Measurements from ENCODE around the gene RGS11.

The RGS11 gene

GRCh38 chr16:275786-276232 is at the start of gene RGS11:
Gene RGS11, minus strand, starts transcription at chr16:275944. Its CDS starts 33 bp downstream, at chr16:275911.
- no peak for DNase-seq

DNA sequence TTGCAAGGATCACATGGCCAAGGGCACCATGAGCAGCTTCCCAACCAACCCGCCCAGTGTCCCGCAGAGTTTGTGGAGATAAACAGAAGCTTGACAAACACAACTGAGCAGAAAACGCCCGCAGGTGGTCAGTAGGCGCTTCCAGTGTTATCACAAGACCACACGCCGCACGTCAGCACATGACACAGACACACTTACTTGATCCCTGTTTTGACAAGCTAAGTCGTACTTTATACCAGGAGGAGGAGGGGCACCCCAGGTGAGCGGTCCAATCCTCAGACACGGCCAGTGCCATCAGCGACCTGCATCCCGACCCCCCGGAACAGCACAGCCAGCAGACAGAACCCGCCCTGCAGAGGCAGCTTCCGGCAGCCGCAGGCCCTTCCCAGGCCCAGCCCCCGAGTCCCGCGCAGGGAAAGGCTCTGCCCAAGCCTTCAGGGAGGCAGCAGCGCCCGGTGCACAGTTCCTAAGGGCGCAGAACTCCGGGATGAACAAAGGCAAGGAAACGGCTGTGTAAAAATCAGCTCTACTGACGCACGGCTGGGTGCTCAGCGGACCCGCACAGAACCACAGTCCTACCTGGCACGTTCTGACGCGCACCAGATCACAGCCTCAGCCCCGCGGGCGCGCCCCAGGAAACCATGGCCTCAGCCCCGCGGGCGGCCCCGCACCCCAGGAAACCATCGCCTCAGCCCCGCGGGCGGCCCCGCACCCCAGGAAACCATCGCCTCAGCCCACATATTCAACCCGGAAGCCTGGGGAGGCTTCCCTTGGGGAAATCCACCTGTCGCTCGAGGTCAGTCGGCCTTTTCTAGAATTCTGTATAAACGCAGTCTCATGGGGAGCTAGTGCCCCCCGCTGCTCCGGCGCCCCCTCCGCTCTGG is 48.9 kb upstream of the RGS11 start:
- DNase-seq: no peak

DNA sequence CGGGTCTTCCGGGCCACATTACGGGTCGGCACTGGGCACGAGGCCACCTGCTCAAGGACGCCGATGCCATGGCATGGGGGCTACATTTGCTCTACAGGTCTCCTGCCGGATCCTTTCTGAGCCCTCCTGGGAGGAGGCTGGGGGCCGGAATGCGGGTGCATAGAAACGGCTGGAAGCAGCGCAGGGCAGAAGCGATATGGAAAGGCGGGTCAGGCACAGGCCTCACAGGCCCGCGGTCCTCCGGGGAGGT is 48.4 kb upstream of the RGS11 start:
- no peak for DNase-seq

GRCh38 chr16:322476-323143 is 46.9 kb upstream of the RGS11 start:
- no peak for DNase-seq

DNA sequence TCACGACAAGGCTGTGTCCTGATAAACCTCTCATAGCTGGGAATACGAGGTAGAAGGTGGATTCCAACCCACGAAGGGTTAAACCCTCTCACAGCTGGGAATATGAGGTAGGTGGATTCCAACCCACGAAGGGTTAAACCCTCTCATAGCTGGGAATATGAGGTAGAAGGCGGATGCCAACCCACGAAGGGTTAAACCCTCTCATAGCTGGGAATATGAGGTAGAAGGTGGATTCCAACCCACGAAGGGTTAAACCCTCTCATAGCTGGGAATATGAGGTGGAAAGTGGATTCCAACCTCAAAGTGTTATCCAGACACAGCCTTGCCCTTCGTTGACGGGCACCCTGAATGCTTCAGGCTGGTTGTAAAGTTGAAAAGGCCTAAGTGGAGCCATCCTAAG is 45.8 kb upstream of the RGS11 start:
- no peak for DNase-seq

DNA sequence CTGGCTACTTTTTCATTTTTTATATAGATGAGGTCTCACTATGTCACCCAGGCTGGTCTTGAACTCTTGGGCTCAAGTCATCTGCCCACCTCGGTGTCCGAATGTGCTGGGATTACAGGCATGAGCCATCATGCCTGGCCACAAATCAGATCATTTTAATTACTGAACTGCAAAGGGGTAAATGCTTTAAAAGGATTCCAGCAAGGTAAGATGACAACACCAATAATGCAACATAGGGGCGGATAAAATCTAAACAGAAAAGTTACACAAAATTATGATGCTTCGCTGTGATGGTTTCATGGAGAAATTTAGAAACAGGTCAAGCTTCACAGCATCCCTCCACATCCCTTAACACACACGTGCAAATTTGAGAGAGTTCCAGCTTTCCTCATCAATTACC is 44.5 kb upstream of the RGS11 start:
- no peak for DNase-seq

GRCh38 chr16:318628-319027 is 42.9 kb upstream of the RGS11 start:
- no peak for DNase-seq

DNA sequence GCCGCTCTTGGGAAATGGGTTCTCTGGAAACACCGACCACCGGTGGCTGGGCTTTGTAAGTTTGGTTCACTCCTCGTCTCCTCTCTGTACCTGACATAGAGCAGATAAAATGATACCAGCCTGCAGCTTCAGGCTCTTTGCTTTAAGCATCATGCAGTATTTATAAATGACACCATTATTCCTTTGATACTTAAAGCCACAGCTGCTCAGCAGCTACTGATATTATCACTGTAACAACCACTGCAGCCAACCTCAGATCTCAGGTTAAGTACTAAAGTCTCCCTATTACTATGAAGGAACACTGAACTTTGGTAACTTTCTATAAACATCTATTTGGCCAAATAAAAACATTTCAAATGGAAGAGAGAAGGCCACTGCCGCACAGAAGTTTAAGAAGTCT is 41.8 kb upstream of the RGS11 start:
- no peak for DNase-seq

DNA sequence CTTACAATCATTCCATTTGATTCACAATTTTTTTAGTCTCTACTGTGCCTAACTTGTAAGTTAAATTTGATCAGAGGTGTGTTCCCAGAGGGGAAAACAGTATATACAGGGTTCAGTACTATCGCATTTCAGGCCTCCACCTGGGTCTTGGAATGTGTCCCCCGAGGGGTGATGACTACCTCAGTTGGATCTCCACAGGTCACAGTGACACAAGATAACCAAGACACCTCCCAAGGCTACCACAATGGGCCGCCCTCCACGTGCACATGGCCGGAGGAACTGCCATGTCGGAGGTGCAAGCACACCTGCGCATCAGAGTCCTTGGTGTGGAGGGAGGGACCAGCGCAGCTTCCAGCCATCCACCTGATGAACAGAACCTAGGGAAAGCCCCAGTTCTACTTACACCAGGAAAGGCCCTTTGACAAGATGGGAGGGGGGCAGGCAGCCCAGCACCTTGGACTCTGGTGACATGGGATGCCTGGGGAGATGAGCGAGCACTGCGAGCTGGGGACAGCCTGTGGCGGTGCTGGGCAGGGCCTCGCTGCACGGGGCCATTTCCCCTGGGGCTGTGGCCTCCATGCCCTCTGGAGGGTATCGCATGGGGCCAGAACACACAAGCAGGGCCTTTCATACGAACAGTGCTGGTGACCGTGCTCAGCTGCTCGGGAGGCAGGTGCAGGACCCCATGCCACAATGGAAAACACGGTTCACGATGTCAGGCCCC is 41.2 kb upstream of the RGS11 start:
- no peak for DNase-seq

DNA sequence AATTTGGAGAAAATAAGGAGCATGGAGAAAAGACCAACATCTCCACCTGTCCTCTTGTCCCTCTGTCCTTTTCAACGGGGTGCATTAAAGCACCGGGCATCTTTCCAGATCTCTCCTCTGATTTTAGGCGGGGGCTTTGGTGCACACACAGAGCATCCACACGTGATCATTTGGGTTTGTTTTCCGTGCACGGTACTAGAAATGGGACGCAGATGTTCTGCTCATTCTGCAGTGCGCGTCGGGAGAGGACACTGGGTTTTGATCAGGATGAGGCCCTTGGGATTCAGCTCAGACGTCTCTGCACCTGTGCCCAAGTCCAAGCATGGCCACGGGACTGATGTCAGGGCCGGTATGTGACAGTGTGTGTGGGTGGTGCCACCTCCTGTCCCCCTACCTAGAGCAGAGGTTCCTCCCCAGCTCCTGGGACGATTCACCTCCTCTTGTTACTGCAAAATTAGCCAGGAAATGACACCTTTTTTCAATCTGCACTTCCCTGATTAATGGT is 39.1 kb upstream of the RGS11 start:
- peak; percentile 28 for DNase-seq

DNA sequence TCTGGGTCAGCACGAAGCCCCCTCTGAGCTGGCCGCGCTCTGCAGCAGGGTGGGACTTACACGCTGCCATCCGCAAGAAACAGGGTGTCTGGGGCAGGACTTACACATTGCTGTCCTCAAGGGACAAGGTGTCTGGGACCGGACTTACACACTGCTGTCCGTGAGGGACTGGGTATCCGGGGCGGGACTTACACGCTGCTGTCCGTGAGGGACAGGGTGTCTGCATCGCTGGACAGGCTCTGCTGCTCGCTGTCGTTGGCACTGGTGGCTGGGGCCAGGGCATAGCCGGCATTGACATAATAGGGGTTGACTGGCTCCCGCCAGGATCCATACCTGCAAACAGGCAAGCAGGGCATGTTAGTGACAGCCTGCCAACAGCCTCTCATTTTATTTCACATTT is 38.6 kb upstream of the RGS11 start:
- DNase-seq: no peak

- DNase-seq: no peak
Observed at GRCh38 chr16:311725-312124, 36.0 kb upstream of the RGS11 start.

GRCh38 chr16:309476-309875 is 33.7 kb upstream of the RGS11 start:
- no peak for DNase-seq

DNA sequence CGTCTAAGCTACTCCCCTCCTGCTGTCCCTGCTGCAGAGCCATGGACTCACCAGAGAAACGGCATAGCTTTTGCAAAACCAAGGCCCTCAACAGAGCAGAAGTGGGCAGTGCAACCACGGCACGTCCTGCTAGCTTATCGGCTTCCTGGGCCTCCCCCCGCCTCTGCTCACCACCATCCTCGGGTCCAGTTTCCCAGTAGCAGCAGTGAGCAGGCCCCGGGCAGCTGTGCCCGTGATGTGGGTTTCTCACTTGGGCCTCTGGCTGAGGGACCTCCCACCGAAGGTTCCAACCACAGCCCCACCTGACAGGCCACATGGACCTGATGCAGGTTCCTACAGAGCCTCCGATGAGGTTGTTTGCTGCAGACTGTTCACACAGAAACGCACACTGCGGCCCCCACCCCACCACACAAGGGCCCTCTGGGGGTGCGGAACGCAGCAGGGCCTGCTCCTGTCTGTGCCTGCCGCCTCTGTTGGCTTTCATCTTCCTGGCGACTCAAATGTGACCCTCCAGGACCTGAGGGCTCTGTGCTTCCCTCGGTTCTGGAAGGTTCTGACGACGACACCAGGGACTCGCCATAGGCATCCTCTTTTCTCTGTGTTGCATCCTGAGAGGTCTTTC is 32.1 kb upstream of the RGS11 start:
- DNase-seq: no peak

GRCh38 chr16:306911-307370 is 31.2 kb upstream of the RGS11 start:
- no peak for DNase-seq

DNA sequence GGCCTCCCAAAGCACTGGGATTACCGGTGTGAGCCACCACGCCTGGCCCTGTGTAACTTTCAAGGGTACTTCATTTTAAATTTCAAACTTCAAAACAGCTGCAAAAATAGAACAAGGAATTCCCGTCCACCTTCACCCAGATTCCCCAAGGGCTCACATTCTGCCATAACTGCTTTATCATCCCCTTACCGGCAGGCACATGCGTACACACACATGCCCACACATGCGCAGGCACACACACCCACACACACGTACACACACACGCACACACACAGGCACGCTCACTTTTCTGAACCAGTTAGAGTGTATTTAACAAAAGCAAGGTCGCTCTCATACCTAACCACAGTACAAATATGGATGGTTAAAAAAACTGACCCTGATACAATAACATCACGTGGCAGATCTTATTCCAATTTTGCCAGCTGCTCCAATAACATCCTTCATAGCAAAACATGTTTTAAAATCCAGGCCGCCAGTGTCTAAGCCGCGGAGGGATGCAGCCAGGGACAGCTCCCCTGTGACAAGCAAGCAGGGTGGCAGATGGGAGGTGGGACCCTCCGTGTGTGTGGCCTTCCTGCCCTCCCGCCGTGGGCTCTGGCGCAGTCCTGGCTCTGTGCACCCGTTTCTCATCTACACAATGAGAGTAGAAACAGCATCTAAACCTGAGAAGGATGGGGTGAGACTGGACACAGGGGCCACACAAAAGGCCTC is 30.3 kb upstream of the RGS11 start:
- DNase-seq: peak; percentile 74

DNA sequence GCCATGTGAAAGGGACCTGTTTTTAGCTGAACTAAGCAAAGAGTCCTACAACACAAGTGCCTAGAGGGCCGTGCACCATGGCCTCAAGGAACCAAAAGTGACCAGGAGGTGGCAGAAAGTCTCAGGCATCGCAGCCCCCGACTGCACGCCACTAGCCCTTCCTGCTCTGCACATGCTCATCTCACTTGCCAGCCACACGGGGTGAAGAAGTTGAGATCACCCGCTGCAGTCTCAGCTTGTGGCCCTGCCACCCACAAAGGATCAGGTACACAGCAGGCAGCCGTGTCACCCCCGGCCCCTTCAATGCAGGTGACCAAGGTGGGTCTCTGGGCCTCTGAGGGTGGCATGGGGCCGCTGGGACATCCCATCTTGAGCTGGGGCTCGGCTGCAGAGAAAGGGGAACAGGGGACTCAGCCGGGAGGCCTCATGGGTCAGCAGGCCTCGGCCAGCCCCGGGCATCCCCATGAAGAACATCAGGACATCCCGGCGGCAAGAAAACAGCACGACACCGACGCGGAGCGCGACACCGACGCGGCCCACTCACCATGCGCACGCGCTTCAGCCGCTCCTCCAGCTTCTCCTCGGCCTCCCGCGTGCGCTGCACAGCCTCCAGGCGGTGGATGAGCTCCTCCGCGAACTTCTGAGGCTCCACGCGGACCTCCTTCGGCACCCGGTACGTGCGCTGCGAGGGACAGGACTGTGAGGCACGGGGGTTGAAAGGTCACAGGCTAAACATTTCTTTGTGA is 28.2 kb upstream of the RGS11 start:
- no peak for DNase-seq

DNA sequence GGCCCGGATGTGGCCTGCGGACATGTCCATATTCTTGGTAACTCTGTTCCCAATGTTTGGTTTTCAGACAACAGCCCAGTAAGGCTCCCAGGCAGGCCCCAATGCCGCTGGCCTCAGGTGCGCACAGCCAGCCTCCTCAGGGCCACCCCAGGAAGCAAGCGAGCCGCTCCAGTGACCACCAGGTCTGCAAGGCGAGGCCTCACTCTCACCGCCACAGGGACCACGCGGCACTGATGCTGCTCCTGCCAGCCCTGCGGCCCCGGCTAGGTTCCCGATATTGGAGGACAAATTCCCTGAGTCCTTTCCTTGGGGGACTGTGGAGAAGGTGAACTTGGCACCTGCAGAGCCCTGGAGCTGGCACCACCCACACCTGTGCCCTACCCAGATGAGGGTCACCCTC is 26.2 kb upstream of the RGS11 start:
- no peak for DNase-seq

GRCh38 chr16:301235-301634 is 25.5 kb upstream of the RGS11 start:
- DNase-seq: no peak

DNA sequence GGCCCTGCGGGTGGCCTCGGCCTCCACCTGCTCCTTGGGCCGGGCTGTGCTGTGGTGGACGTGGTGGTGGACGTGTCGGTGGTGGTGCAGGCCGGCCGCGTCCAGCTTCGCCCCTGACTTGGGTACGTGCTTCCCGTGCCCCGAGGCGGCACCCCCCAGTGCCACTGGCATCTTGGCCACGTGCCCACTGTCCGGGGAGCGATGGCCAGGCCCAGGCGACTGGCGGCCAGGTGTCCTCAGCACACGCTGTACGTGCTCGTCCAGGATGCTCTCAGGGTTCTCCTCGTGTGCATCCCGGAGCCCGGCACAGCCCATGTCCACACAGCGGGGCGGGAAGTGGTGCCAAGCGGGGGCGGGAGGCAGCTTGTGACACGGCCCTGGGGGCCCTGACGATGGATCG is 22.1 kb upstream of the RGS11 start:
- no peak for DNase-seq

DNA sequence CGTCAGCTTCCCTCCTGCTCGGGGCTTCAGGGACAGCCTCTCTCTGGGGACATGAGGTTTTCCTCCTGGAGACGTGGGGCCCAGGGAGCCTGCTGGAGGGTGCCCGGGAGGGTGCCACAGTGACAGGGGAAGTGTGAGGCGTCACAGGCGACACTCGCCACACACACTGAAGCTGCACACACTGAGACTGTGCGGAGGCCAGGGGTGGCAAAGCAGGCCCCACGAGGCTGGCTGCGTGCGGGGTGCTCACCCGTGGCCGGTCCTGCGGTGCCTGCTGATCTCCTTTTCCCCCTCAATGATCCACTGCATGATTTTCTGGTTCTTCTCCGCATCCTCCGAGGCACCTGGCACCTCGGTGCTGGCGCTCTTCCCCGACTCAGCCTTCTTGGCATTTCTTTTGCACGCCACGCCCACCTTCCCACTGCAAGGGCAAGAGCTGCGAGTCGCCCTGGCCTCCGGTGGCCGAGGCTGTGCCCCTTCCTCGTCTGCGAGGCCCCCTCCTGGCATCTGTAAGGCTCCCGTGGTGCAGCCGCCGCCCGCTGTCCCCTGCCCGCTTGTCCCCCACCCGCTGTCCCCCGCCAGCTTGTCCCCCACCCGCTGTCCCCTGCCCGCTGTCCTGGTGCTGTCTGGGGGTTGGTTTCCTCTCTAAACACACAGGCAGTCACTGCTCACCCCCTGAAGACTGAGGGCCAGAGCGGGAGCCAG is 21.2 kb upstream of the RGS11 start:
- no peak for DNase-seq
